Neural crest cell (in vitro differentiated cells): ENCODE results near the gene SYNCRIP. TPM values are rescaled to one million over a fixed set of nuclear protein-coding genes. Genes with fewer than 3 reads are reported as not detected.
A peak's percentile ranks its signal among the peaks of the same experiment; 100 is the strongest.
"Not testable (repeated sequence)": the region's sequence is repeated elsewhere in the genome, so short reads cannot be mapped to it uniquely, and the experiment has no call there.

Experiments used
- DNase-seq: peaks from one replicate; pipeline ENCODE4 v3.0.0; 2021; ENCODE audit warnings: low read depth, mixed read lengths, low spot score
- H3K27ac Mint-ChIP-seq: one replicate; pipeline ENCODE4 v1.8.0; 2021; ENCODE audit warnings: mild to moderate bottlenecking, mixed read lengths; ENCODE audit not compliant: unreplicated experiment
- H3K27me3 Mint-ChIP-seq: 2 replicates; pipeline ENCODE4 v1.8.0; 2021; ENCODE audit warnings: low read depth, mild to moderate bottlenecking, mixed read lengths
- H3K36me3 Mint-ChIP-seq: 2 replicates; pipeline ENCODE4 v1.8.0; 2021; ENCODE audit warnings: low read depth, mild to moderate bottlenecking, mixed read lengths
- H3K4me1 Mint-ChIP-seq: 2 replicates; pipeline ENCODE4 v1.8.0; 2021; ENCODE audit warnings: mixed read lengths
- H3K4me3 Mint-ChIP-seq: one replicate; pipeline ENCODE4 v1.8.0; 2021; ENCODE audit warnings: mild to moderate bottlenecking, mixed read lengths
- H3K9me3 Mint-ChIP-seq: 2 replicates; pipeline ENCODE4 v1.8.0; 2021; ENCODE audit warnings: mixed read lengths
- CTCF ChIP-seq: fragments of 200-600 bp; sonication (generic); conservative IDR thresholded peaks from 2 replicates; pipeline ENCODE4 v1.5.0; 2021; ENCODE audit warnings: antibody characterized with exemption, mild to moderate bottlenecking
- total RNA-seq: library from RNA; stranded (reverse); gene quantifications from 2 replicates; pipeline ENCODE4 v1.2.1, GENCODE V29; 2021

The SYNCRIP gene
- total RNA-seq, 1 donor from 2014 or later, result 146 TPM

GRCh38 chr6:85591207-85591606, 51.5 kb downstream of the SYNCRIP start:
- no peak for DNase-seq
- H3K4me3 Mint-ChIP-seq, result peak overlapping the region; percentile 49
- H3K36me3 Mint-ChIP-seq, result peaks cover 22% of the 10 kb centered on the region
- H3K27me3 Mint-ChIP-seq, result peaks cover 3% of the 10 kb centered on the region
- H3K9me3 Mint-ChIP-seq, result no peaks in the 10 kb centered on the region
- no peak for TF ChIP-seq CTCF
- no peak overlapping the region for H3K27ac Mint-ChIP-seq
- H3K4me1 Mint-ChIP-seq, result peaks cover 24% of the 10 kb centered on the region

- no peaks in the 10 kb centered on the region for H3K27me3 Mint-ChIP-seq
- DNase-seq, result no peak
- no peaks in the 10 kb centered on the region for H3K4me1 Mint-ChIP-seq
- H3K4me3 Mint-ChIP-seq, result no peak overlapping the region
- H3K36me3 Mint-ChIP-seq, result peaks cover 66% of the 10 kb centered on the region
- no peak overlapping the region for H3K27ac Mint-ChIP-seq
- H3K9me3 Mint-ChIP-seq, result peaks cover 18% of the 10 kb centered on the region
- no peak for TF ChIP-seq CTCF
Measured at GRCh38 chr6:85585741-85586140, 56.9 kb downstream of the SYNCRIP start.

- H3K4me3 Mint-ChIP-seq, H3K27ac Mint-ChIP-seq: not testable (repeated sequence)
- H3K36me3 Mint-ChIP-seq, result peaks cover 52% of the 10 kb centered on the region
Measured at GRCh38 chr6:85582832-85583231, 59.9 kb downstream of the SYNCRIP start.

GRCh38 chr6:85581572-85581971, 61.1 kb downstream of the SYNCRIP start:
- Mint-ChIP-seq H3K27ac (no peak overlapping the region), H3K4me1 (no peaks in the 10 kb centered on the region), H3K27me3 (no peaks in the 10 kb centered on the region), H3K36me3 (peaks cover 49% of the 10 kb centered on the region), H3K4me3 (no peak overlapping the region), H3K9me3 (peaks cover 18% of the 10 kb centered on the region)
- DNase-seq, result no peak
- no peak for TF ChIP-seq CTCF

More at GRCh38 chr6:85582832-85583231, 59.9 kb downstream of the SYNCRIP start:
- not testable (repeated sequence) for H3K27me3 Mint-ChIP-seq, DNase-seq, H3K4me1 Mint-ChIP-seq
- peaks cover 18% of the 10 kb centered on the region for H3K9me3 Mint-ChIP-seq

GRCh38 chr6:85580878-85581267, 61.8 kb downstream of the SYNCRIP start:
- Mint-ChIP-seq H3K27me3 (no peaks in the 10 kb centered on the region), H3K4me3 (no peak overlapping the region), H3K9me3 (peaks cover 15% of the 10 kb centered on the region), H3K36me3 (peaks cover 46% of the 10 kb centered on the region), H3K27ac (no peak overlapping the region), H3K4me1 (no peaks in the 10 kb centered on the region)
- no peak for DNase-seq
- TF ChIP-seq CTCF, result no peak

- Mint-ChIP-seq H3K27me3 (no peaks in the 10 kb centered on the region), H3K4me1 (peaks cover 4% of the 10 kb centered on the region), H3K4me3 (no peak overlapping the region), H3K9me3 (peaks cover 13% of the 10 kb centered on the region), H3K27ac (no peak overlapping the region), H3K36me3 (peaks cover 40% of the 10 kb centered on the region)
- TF ChIP-seq CTCF, result no peak
- DNase-seq, result no peak
Measured at GRCh38 chr6:85580118-85580877, 62.4 kb downstream of the SYNCRIP start.
